H9 (cell line): Measurements from ENCODE around the gene CYREN. TPM values are rescaled to one million over a fixed set of nuclear protein-coding genes. Genes with fewer than 3 reads are reported as not detected.

ENCODE experiments used
- DNase-seq: peaks from one replicate; pipeline ENCODE4 v3.0.0-alpha.2; 2017
- H2AFZ ChIP-seq: one replicate; pipeline ENCODE4 v1.6.1; 2013; ENCODE audit warnings: mild to moderate bottlenecking, low read length, control low read depth, moderate library complexity
- H2AK5ac ChIP-seq: 2 replicates; pipeline ENCODE4 v1.6.1; 2013; ENCODE audit warnings: low read length, control low read depth, mixed read lengths; ENCODE audit not compliant: insufficient read length
- H2BK120ac ChIP-seq: one replicate; pipeline ENCODE4 v1.6.1; 2013; ENCODE audit warnings: low read depth, mild to moderate bottlenecking, low read length, control low read depth, inconsistent platforms; ENCODE audit not compliant: poor library complexity, severe bottlenecking
- H2BK12ac ChIP-seq: 2 replicates; pipeline ENCODE4 v1.6.1; 2013; ENCODE audit warnings: low read length, control low read depth, mixed read lengths, low read depth; ENCODE audit not compliant: insufficient read length
- H2BK15ac ChIP-seq: 2 replicates; pipeline ENCODE4 v1.6.1; 2013; ENCODE audit warnings: low read depth, low read length, control low read depth
- H2BK20ac ChIP-seq: one replicate; pipeline ENCODE4 v1.6.1; 2013; ENCODE audit warnings: low read depth, mild to moderate bottlenecking, low read length, control low read depth, inconsistent platforms; ENCODE audit not compliant: poor library complexity, severe bottlenecking
- H2BK5ac ChIP-seq: 2 replicates; pipeline ENCODE4 v1.6.1; 2013; ENCODE audit warnings: low read length, control low read depth, mixed read lengths; ENCODE audit not compliant: insufficient read length
- H3K14ac ChIP-seq: 2 replicates; pipeline ENCODE4 v1.6.1; 2013; ENCODE audit warnings: low read length, control low read depth; ENCODE audit not compliant: insufficient read depth
- H3K18ac ChIP-seq: 2 replicates; pipeline ENCODE4 v1.6.1; 2013; ENCODE audit warnings: low read depth, mild to moderate bottlenecking, mixed read lengths, low read length, control low read depth; ENCODE audit not compliant: insufficient read length
- H3K23ac ChIP-seq: 2 replicates; pipeline ENCODE4 v1.6.1; 2013; ENCODE audit warnings: low read length, control low read depth, mixed read lengths, low read depth; ENCODE audit not compliant: insufficient read length
- H3K23me2 ChIP-seq: 2 replicates; pipeline ENCODE4 v1.6.1; 2013; ENCODE audit warnings: low read depth, mild to moderate bottlenecking, mixed read lengths, low read length, control low read depth; ENCODE audit not compliant: insufficient read length, poor library complexity, severe bottlenecking
- H3K27ac ChIP-seq: 2 replicates; pipeline ENCODE4 v1.5.1; 2013; ENCODE audit warnings: low read length, control low read depth, mixed read lengths, low read depth; ENCODE audit not compliant: insufficient read length
- H3K27me3 ChIP-seq: 2 replicates; pipeline ENCODE4 v1.6.1; 2013; ENCODE audit warnings: low read length, control low read depth, inconsistent platforms; ENCODE audit not compliant: insufficient read depth
- H3K4ac ChIP-seq: 2 replicates; pipeline ENCODE4 v1.6.1; 2013; ENCODE audit warnings: low read depth, mild to moderate bottlenecking, control low read depth, inconsistent platforms, low read length, moderate library complexity
- H3K4me1 ChIP-seq: 2 replicates; pipeline ENCODE4 v1.6.1; 2013; ENCODE audit warnings: low read length, control low read depth, inconsistent platforms; ENCODE audit not compliant: insufficient read depth
- H3K4me2 ChIP-seq: 2 replicates; pipeline ENCODE4 v1.6.1; 2013; ENCODE audit warnings: low read length, control low read depth, mixed read lengths; ENCODE audit not compliant: insufficient read length, insufficient read depth
- H3K56ac ChIP-seq: 2 replicates; pipeline ENCODE4 v1.6.1; 2013; ENCODE audit warnings: low read depth, mild to moderate bottlenecking, mixed read lengths, low read length, control low read depth; ENCODE audit not compliant: insufficient read length
- H3K79me1 ChIP-seq: 2 replicates; pipeline ENCODE4 v1.6.1; 2013; ENCODE audit warnings: low read depth, mild to moderate bottlenecking, moderate library complexity, low read length, control low read depth, inconsistent platforms; ENCODE audit not compliant: insufficient read depth, poor library complexity, severe bottlenecking
- H3K79me2 ChIP-seq: 2 replicates; pipeline ENCODE4 v1.6.1; 2013; ENCODE audit warnings: low read length, control low read depth, inconsistent platforms; ENCODE audit not compliant: insufficient read depth
- H3K9ac ChIP-seq: 2 replicates; pipeline ENCODE4 v1.6.1; 2013; ENCODE audit warnings: low read length, control low read depth, mixed read lengths; ENCODE audit not compliant: insufficient read length; ENCODE audit errors: extremely low read depth
- H3K9me3 ChIP-seq: one replicate; pipeline ENCODE4 v1.6.1; 2013; ENCODE audit warnings: low read depth, low read length, inconsistent platforms; ENCODE audit not compliant: control insufficient read depth
- H3T11ph ChIP-seq: one replicate; pipeline ENCODE4 v1.6.1; 2013; ENCODE audit warnings: mild to moderate bottlenecking, low read length, control low read depth, inconsistent platforms
- H4K20me1 ChIP-seq: one replicate; pipeline ENCODE4 v1.6.1; 2013; ENCODE audit not compliant: control insufficient read depth, insufficient read length, insufficient read depth
- H4K5ac ChIP-seq: 2 replicates; pipeline ENCODE4 v1.6.1; 2013; ENCODE audit warnings: low read depth, mild to moderate bottlenecking, mixed read lengths, low read length, control low read depth; ENCODE audit not compliant: insufficient read length
- H4K8ac ChIP-seq: replicated peaks from 2 replicates; pipeline ENCODE4 v1.6.1; 2013; ENCODE audit warnings: low read length, control low read depth, mixed read lengths, low read depth; ENCODE audit not compliant: insufficient read length
- H4K91ac ChIP-seq: 2 replicates; pipeline ENCODE4 v1.6.1; 2013; ENCODE audit warnings: low read depth, mild to moderate bottlenecking, moderate library complexity, mixed read lengths, low read length, control low read depth; ENCODE audit not compliant: insufficient read length
- H3K27ac Mint-ChIP-seq, 3 experiments: 2 replicates in 2 of 3; 3 replicates in 1 of 3; pipeline ENCODE4 v1.8.0; 2020 to 2021; ENCODE audit warnings: mixed read lengths in 3 of 3, mild to moderate bottlenecking in 1 of 3, moderate library complexity in 1 of 3
- H3K27me3 Mint-ChIP-seq: 2 replicates; pipeline ENCODE4 v1.8.0; 2021; ENCODE audit warnings: low read depth, mild to moderate bottlenecking, moderate library complexity, mixed read lengths
- H3K36me3 Mint-ChIP-seq, 3 experiments: 2 replicates in 2 of 3; 3 replicates in 1 of 3; pipeline ENCODE4 v1.8.0; 2020 to 2021; ENCODE audit warnings: low read depth in 3 of 3, mixed read lengths in 3 of 3; ENCODE audit not compliant: insufficient read depth in 1 of 3
- H3K4me1 Mint-ChIP-seq, 2 experiments: 2 replicates each; pipeline ENCODE4 v1.8.0; 2020; ENCODE audit warnings: mixed read lengths in 2 of 2
- H3K4me3 Mint-ChIP-seq, 2 experiments: 2 replicates in 1 of 2; 3 replicates in 1 of 2; pipeline ENCODE4 v1.8.0; 2020 to 2021; ENCODE audit warnings: mild to moderate bottlenecking in 2 of 2, mixed read lengths in 2 of 2, moderate library complexity in 1 of 2
- H3K9me3 Mint-ChIP-seq, 2 experiments: 2 replicates in 1 of 2; 3 replicates in 1 of 2; pipeline ENCODE4 v1.8.0; 2020; ENCODE audit warnings: mild to moderate bottlenecking in 2 of 2, mixed read lengths in 2 of 2, moderate library complexity in 1 of 2
- CTCF ChIP-seq: fragments of 200-600 bp; sonication (generic); conservative IDR thresholded peaks from 3 replicates; pipeline ENCODE4 v1.8.0; 2021; ENCODE audit warnings: antibody characterized with exemption, mild to moderate bottlenecking
- WGBS: extraction: QIAGEN DNeasy Blood & Tissue Kit; methylation state at CpG from one replicate; pipeline ENCODE4 v1.1.7; 2013; ENCODE audit warnings: missing lambda C conversion rate, low lambda C conversion rate, mixed read lengths; ENCODE audit not compliant: insufficient read length; ENCODE audit errors: extremely low coverage; 5-methylcytosine and 5-hydroxymethylcytosine counted together
- total RNA-seq: library from RNA; stranded (reverse); gene quantifications from 2 replicates; pipeline ENCODE4 v1.2.1, GENCODE V29; 2021

Gene CYREN
- total RNA-seq, 1 experiment from 2014 or later: 72.0 TPM

GRCh38 chr7:135151533-135151932 is 19.0 kb downstream of the CYREN start:
- H2AFZ ChIP-seq: no peak overlapping the region
- no peak overlapping the region for H2BK5ac ChIP-seq
- H3K4me2 ChIP-seq: no peak overlapping the region
- H3K18ac ChIP-seq: no peak overlapping the region
- no CpG with 5 or more reads among the region's 6 CpGs for WGBS
- H3K79me1 ChIP-seq: no peaks in the 10 kb centered on the region
- no peak for DNase-seq
- no peak overlapping the region for H2BK12ac ChIP-seq
- no peak overlapping the region for H3K9ac ChIP-seq
- no peaks in the 10 kb centered on the region for H3K9me3 ChIP-seq
- H2BK15ac ChIP-seq: no peak overlapping the region
- no peak overlapping the region for H3K27ac ChIP-seq
- no peak overlapping the region for H3T11ph ChIP-seq
- Mint-ChIP-seq H3K4me1 (peaks cover 2 to 8% of the 10 kb centered on the region in 2 experiments; a peak in 2 of 4 replicates), H3K9me3 (peaks cover 22 to 29% of the 10 kb centered on the region in 2 experiments), H3K4me3 (no peak overlapping the region), H3K27me3 (peaks cover 3% of the 10 kb centered on the region), H3K27ac (no peak overlapping the region), H3K36me3 (peaks cover 3 to 22% (median 13%) of the 10 kb centered on the region in 3 experiments; a peak in 6 of 7 replicates)
- H3K4me1 ChIP-seq: no peaks in the 10 kb centered on the region
- H4K20me1 ChIP-seq: no peaks in the 10 kb centered on the region
- no peaks in the 10 kb centered on the region for H3K27me3 ChIP-seq
- no peak for TF ChIP-seq CTCF
- H4K8ac ChIP-seq: no peak overlapping the region
- no peak overlapping the region for H3K23ac ChIP-seq
- H2AK5ac ChIP-seq: no peak overlapping the region
- H3K14ac ChIP-seq: no peak overlapping the region
- no peak overlapping the region for H3K56ac ChIP-seq
- no peaks in the 10 kb centered on the region for H3K23me2 ChIP-seq
- no peak overlapping the region for H2BK20ac ChIP-seq
- no peak overlapping the region for H4K91ac ChIP-seq
- H4K5ac ChIP-seq: no peak overlapping the region
- H3K79me2 ChIP-seq: no peaks in the 10 kb centered on the region
- no peak overlapping the region for H3K4ac ChIP-seq
- no peak overlapping the region for H2BK120ac ChIP-seq
